Mesothelial cell of epicardium (in vitro differentiated cells): ENCODE measurements around the gene SND1. TPM values are rescaled to one million over a fixed set of nuclear protein-coding genes. Genes with fewer than 3 reads are reported as not detected.

Experiments used
- DNase-seq, 2 experiments: peaks; one replicate each; pipeline ENCODE4 v3.0.0; 2021; ENCODE audit warnings: low spot score in 2 of 2; ENCODE audit not compliant: unreplicated experiment in 2 of 2
- H3K27ac Mint-ChIP-seq: 2 replicates; pipeline ENCODE4 v1.8.0; 2021; ENCODE audit warnings: mixed read lengths
- H3K27me3 Mint-ChIP-seq: 2 replicates; pipeline ENCODE4 v1.8.0; 2021; ENCODE audit warnings: low read depth, mixed read lengths
- H3K36me3 Mint-ChIP-seq: 2 replicates; pipeline ENCODE4 v1.8.0; 2021; ENCODE audit warnings: mixed read lengths
- H3K4me1 Mint-ChIP-seq: 2 replicates; pipeline ENCODE4 v1.8.0; 2021; ENCODE audit warnings: mixed read lengths
- H3K4me3 Mint-ChIP-seq: 2 replicates; pipeline ENCODE4 v1.8.0; 2021; ENCODE audit warnings: mild to moderate bottlenecking, moderate library complexity, mixed read lengths
- H3K9me3 Mint-ChIP-seq: 2 replicates; pipeline ENCODE4 v1.8.0; 2021; ENCODE audit warnings: mixed read lengths
- CTCF ChIP-seq: fragments of 200-600 bp; sonication (generic); IDR thresholded peaks from one replicate; pipeline ENCODE4 v1.5.0; 2021; ENCODE audit warnings: antibody characterized with exemption; ENCODE audit not compliant: unreplicated experiment
- total RNA-seq: library from RNA; stranded (reverse); gene quantifications from 3 replicates; pipeline ENCODE4 v1.2.1, GENCODE V29; 2021

The SND1 gene
- total RNA-seq, 1 donor from 2014 or later, result 211 TPM

- no peak for TF ChIP-seq CTCF
- Mint-ChIP-seq H3K9me3 (no peaks in the 10 kb centered on the region), H3K27ac (no peak overlapping the region), H3K36me3 (peaks cover 9% of the 10 kb centered on the region), H3K27me3 (no peaks in the 10 kb centered on the region), H3K4me1 (peaks cover 29% of the 10 kb centered on the region), H3K4me3 (no peak overlapping the region)
- DNase-seq, result no peak
Observed at GRCh38 chr7:128000854-128001265, 348.9 kb downstream of the SND1 start.

- H3K4me1 Mint-ChIP-seq, result peaks cover 9% of the 10 kb centered on the region
- TF ChIP-seq CTCF, result no peak
- H3K9me3 Mint-ChIP-seq, result no peaks in the 10 kb centered on the region
- H3K4me3 Mint-ChIP-seq, result no peak overlapping the region
- no peak for DNase-seq
- peaks cover 9% of the 10 kb centered on the region for H3K36me3 Mint-ChIP-seq
- H3K27ac Mint-ChIP-seq, result no peak overlapping the region
- no peaks in the 10 kb centered on the region for H3K27me3 Mint-ChIP-seq
Observed at GRCh38 chr7:128003167-128003566, 351.2 kb downstream of the SND1 start.

DNA sequence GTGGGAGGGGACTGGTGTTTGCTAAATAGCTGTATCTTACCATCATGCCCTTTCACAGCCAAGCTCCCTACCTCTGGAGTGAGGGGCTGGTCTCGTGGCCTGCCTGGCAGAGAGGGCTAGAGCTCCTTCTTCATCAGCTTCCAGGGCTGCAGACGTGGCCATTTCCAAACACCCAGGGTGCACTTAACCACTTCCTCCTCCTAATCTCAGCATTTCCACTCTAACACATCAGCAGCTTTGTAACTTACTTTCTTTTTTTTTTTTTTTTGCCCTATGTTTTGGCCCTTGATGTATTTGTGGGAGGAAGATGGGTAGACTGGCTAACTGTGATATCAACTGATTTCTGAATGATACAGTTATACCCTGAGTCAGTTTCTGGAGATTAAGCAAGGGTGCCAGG is 351.8 kb downstream of the SND1 start:
- peaks cover 6% of the 10 kb centered on the region for H3K4me1 Mint-ChIP-seq
- H3K27ac Mint-ChIP-seq, result no peak overlapping the region
- no peak for DNase-seq
- TF ChIP-seq CTCF, result no peak
- H3K27me3 Mint-ChIP-seq, result no peaks in the 10 kb centered on the region
- H3K9me3 Mint-ChIP-seq, result no peaks in the 10 kb centered on the region
- H3K4me3 Mint-ChIP-seq, result no peak overlapping the region
- peaks cover 9% of the 10 kb centered on the region for H3K36me3 Mint-ChIP-seq

- no peaks in the 10 kb centered on the region for H3K9me3 Mint-ChIP-seq
- no peak for DNase-seq
- H3K36me3 Mint-ChIP-seq, result peaks cover 9% of the 10 kb centered on the region
- no peak overlapping the region for H3K27ac Mint-ChIP-seq
- no peaks in the 10 kb centered on the region for H3K27me3 Mint-ChIP-seq
- TF ChIP-seq CTCF, result no peak
- H3K4me1 Mint-ChIP-seq, result peaks cover 6% of the 10 kb centered on the region
- no peak overlapping the region for H3K4me3 Mint-ChIP-seq
Observed at GRCh38 chr7:128004623-128005022, 352.6 kb downstream of the SND1 start.

GRCh38 chr7:128005117-128005516 is 353.1 kb downstream of the SND1 start:
- no peak overlapping the region for H3K4me3 Mint-ChIP-seq
- H3K36me3 Mint-ChIP-seq, result peaks cover 9% of the 10 kb centered on the region
- no peak for TF ChIP-seq CTCF
- DNase-seq, result no peak
- no peaks in the 10 kb centered on the region for H3K9me3 Mint-ChIP-seq
- no peaks in the 10 kb centered on the region for H3K27me3 Mint-ChIP-seq
- H3K4me1 Mint-ChIP-seq, result peaks cover 6% of the 10 kb centered on the region
- no peak overlapping the region for H3K27ac Mint-ChIP-seq

- no peaks in the 10 kb centered on the region for H3K9me3 Mint-ChIP-seq
- no peak overlapping the region for H3K27ac Mint-ChIP-seq
- no peak overlapping the region for H3K4me3 Mint-ChIP-seq
- H3K27me3 Mint-ChIP-seq, result no peaks in the 10 kb centered on the region
- no peak for DNase-seq
- H3K36me3 Mint-ChIP-seq, result peaks cover 8% of the 10 kb centered on the region
- H3K4me1 Mint-ChIP-seq, result peaks cover 6% of the 10 kb centered on the region
- TF ChIP-seq CTCF, result no peak
Observed at GRCh38 chr7:128005759-128006159, 353.8 kb downstream of the SND1 start.
